Smooth muscle cell (in vitro differentiated cells): ENCODE measurements around the gene HS2ST1. TPM values are rescaled to one million over a fixed set of nuclear protein-coding genes. Genes with fewer than 3 reads are reported as not detected.

ENCODE experiments used
- DNase-seq: peaks from one replicate; lab custom pipeline; 2025; ENCODE audit not compliant: unreplicated experiment; lab: John Stamatoyannopoulos, UW
- H2AFZ ChIP-seq: fragments of 200-600 bp; sonication (generic); 2 replicates; pipeline ENCODE4 v1.6.0; 2016; ENCODE audit warnings: antibody characterized with exemption, low read depth, mild to moderate bottlenecking
- H3F3A ChIP-seq: fragments of 200-600 bp; sonication (generic); 2 replicates; pipeline ENCODE4 v1.6.0; 2017; ENCODE audit warnings: antibody characterized with exemption, low read depth
- H3K27ac ChIP-seq: fragments of 200-600 bp; sonication (generic); 2 replicates; pipeline ENCODE4 v1.5.1; 2016; ENCODE audit warnings: low read depth, mild to moderate bottlenecking
- H3K27me3 ChIP-seq: fragments of 200-600 bp; sonication (generic); 2 replicates; pipeline ENCODE4 v1.6.1; 2016; ENCODE audit warnings: low read depth, mild to moderate bottlenecking
- H3K36me3 ChIP-seq: fragments of 200-600 bp; sonication (generic); 2 replicates; pipeline ENCODE4 v1.5.1; 2016; ENCODE audit warnings: low read depth
- H3K4me1 ChIP-seq: fragments of 200-600 bp; sonication (generic); 2 replicates; pipeline ENCODE4 v1.5.1; 2016; ENCODE audit warnings: low read depth
- H3K4me2 ChIP-seq: fragments of 200-600 bp; sonication (generic); 2 replicates; pipeline ENCODE4 v1.6.0; 2016; ENCODE audit warnings: mild to moderate bottlenecking
- H3K4me3 ChIP-seq: fragments of 200-600 bp; sonication (generic); 2 replicates; pipeline ENCODE4 v1.5.1; 2016; ENCODE audit warnings: mild to moderate bottlenecking
- H3K79me2 ChIP-seq: fragments of 200-600 bp; sonication (generic); 2 replicates; pipeline ENCODE4 v1.6.0; 2016; ENCODE audit warnings: low read depth, mild to moderate bottlenecking
- H3K9ac ChIP-seq: fragments of 200-600 bp; sonication (generic); 2 replicates; pipeline ENCODE4 v1.6.0; 2016; ENCODE audit warnings: low read depth
- H3K9me3 ChIP-seq: fragments of 200-600 bp; sonication (generic); replicated peaks from 2 replicates; pipeline ENCODE4 v1.5.1; 2016; ENCODE audit warnings: low read depth
- H4K20me1 ChIP-seq: fragments of 200-600 bp; sonication (generic); 2 replicates; pipeline ENCODE4 v1.6.0; 2016; ENCODE audit warnings: low read depth
- CTCF ChIP-seq: fragments of 200-600 bp; sonication (generic); IDR thresholded peaks from 2 replicates; pipeline ENCODE4 v1.5.1; 2017; ENCODE audit warnings: borderline replicate concordance, mild to moderate bottlenecking, antibody characterized with exemption; ENCODE audit not compliant: insufficient read depth, poor library complexity, severe bottlenecking
- WGBS: methylation state at CpG from one replicate; pipeline ENCODE4 v1.1.7; 2016; ENCODE audit warnings: low lambda C conversion rate; 5-methylcytosine and 5-hydroxymethylcytosine counted together
- polyA plus RNA-seq: library from polyadenylated mRNA; unstranded; fragments of >200 nt; fragmentation: Nextera tagmentation; extraction: Ambion mirVana; gene quantifications from 2 replicates; pipeline ENCODE4 v1.2.1, GENCODE V29; 2016
- total RNA-seq: library from RNA; depleted of rRNA; stranded (reverse); fragments of >200 nt; gene quantifications from 2 replicates; pipeline ENCODE4 v1.2.3, GENCODE V29; 2014

HS2ST1 gene
- total and polyA plus RNA-seq, 2 experiments from 2014 or later: 14.6 to 35.6 TPM

- no peak overlapping the region for H2AFZ ChIP-seq
- no peaks in the 10 kb centered on the region for H3K9me3 ChIP-seq
- H3K9ac ChIP-seq: no peak overlapping the region
Observed at GRCh38 chr1:87103074-87103473, 188.6 kb downstream of the HS2ST1 start.

GRCh38 chr1:87104140-87104539, 189.7 kb downstream of the HS2ST1 start:
- no peaks in the 10 kb centered on the region for H3K9me3 ChIP-seq
- no peak overlapping the region for H3K27ac ChIP-seq
- no peak for DNase-seq
- no peaks in the 10 kb centered on the region for H3K4me1 ChIP-seq
- no peaks in the 10 kb centered on the region for H4K20me1 ChIP-seq
- no peaks in the 10 kb centered on the region for H3K79me2 ChIP-seq
- H3K4me3 ChIP-seq: no peak overlapping the region
- no peaks in the 10 kb centered on the region for H3K36me3 ChIP-seq
- no peak for TF ChIP-seq CTCF
- H3F3A ChIP-seq: no peaks in the 10 kb centered on the region
- H3K9ac ChIP-seq: no peak overlapping the region
- WGBS: 86% methylated on average over 1 of the region's 1 CpG
- no peaks in the 10 kb centered on the region for H3K27me3 ChIP-seq
- no peak overlapping the region for H3K4me2 ChIP-seq
- H2AFZ ChIP-seq: no peak overlapping the region

More at GRCh38 chr1:87103074-87103473, 188.6 kb downstream of the HS2ST1 start:
- DNase-seq: no peak
- TF ChIP-seq CTCF: no peak
- H4K20me1 ChIP-seq: no peaks in the 10 kb centered on the region
- no peaks in the 10 kb centered on the region for H3K79me2 ChIP-seq
- no peaks in the 10 kb centered on the region for H3K27me3 ChIP-seq
- no peak overlapping the region for H3K4me2 ChIP-seq
- H3K4me3 ChIP-seq: no peak overlapping the region
- H3K27ac ChIP-seq: no peak overlapping the region
- no peaks in the 10 kb centered on the region for H3K4me1 ChIP-seq
- H3K36me3 ChIP-seq: no peaks in the 10 kb centered on the region
- no peaks in the 10 kb centered on the region for H3F3A ChIP-seq

GRCh38 chr1:87104945-87105344, 190.5 kb downstream of the HS2ST1 start:
- H4K20me1 ChIP-seq: no peaks in the 10 kb centered on the region
- H3K4me3 ChIP-seq: no peak overlapping the region
- H3K79me2 ChIP-seq: no peaks in the 10 kb centered on the region
- H3F3A ChIP-seq: no peaks in the 10 kb centered on the region
- no peak overlapping the region for H3K9ac ChIP-seq
- H3K27ac ChIP-seq: no peak overlapping the region
- no peaks in the 10 kb centered on the region for H3K4me1 ChIP-seq
- H3K4me2 ChIP-seq: no peak overlapping the region
- no peak for TF ChIP-seq CTCF
- H3K36me3 ChIP-seq: no peaks in the 10 kb centered on the region
- H2AFZ ChIP-seq: no peak overlapping the region
- no peaks in the 10 kb centered on the region for H3K9me3 ChIP-seq
- H3K27me3 ChIP-seq: no peaks in the 10 kb centered on the region
- DNase-seq: no peak

GRCh38 chr1:87106144-87106543, 191.7 kb downstream of the HS2ST1 start:
- Histone ChIP-seq H3K27ac (no peak overlapping the region), H3K36me3 (no peaks in the 10 kb centered on the region), H3K4me1 (no peaks in the 10 kb centered on the region), H4K20me1 (no peaks in the 10 kb centered on the region), H3K27me3 (no peaks in the 10 kb centered on the region), H3F3A (no peaks in the 10 kb centered on the region), H3K79me2 (no peaks in the 10 kb centered on the region), H3K9ac (no peak overlapping the region), H3K4me2 (no peak overlapping the region), H3K4me3 (no peak overlapping the region), H3K9me3 (no peaks in the 10 kb centered on the region), H2AFZ (no peak overlapping the region)
- no peak for TF ChIP-seq CTCF
- no peak for DNase-seq
